HG02642 (cell line): ENCODE measurements around the gene ATXN1.
"Not testable (repeated sequence)": the region's sequence is repeated elsewhere in the genome, so short reads cannot be mapped to it uniquely, and the experiment has no call there.

Experiments used
- ATAC-seq: cut with Tn5 transposase; IDR thresholded peaks from one replicate; pipeline ENCODE4 v1.9.1; 2021; ENCODE audit warnings: mild to moderate bottlenecking; ENCODE audit not compliant: unreplicated experiment, poor library complexity

The ATXN1 gene

GRCh38 chr6:16282370-16282769, 478.9 kb downstream of the ATXN1 start:
- ATAC-seq: no peak

GRCh38 chr6:16279243-16279642, 482.0 kb downstream of the ATXN1 start:
- ATAC-seq: no peak

- ATAC-seq: no peak
Measured at GRCh38 chr6:16278750-16279149, 482.5 kb downstream of the ATXN1 start.

GRCh38 chr6:16278048-16278724, 483.1 kb downstream of the ATXN1 start:
- no peak for ATAC-seq

GRCh38 chr6:16277101-16277981, 483.9 kb downstream of the ATXN1 start:
- ATAC-seq: no peak

- ATAC-seq: no peak
Measured at GRCh38 chr6:16274885-16275589, 486.2 kb downstream of the ATXN1 start.

- no peak for ATAC-seq
Measured at GRCh38 chr6:16274483-16274882, 486.8 kb downstream of the ATXN1 start.

DNA sequence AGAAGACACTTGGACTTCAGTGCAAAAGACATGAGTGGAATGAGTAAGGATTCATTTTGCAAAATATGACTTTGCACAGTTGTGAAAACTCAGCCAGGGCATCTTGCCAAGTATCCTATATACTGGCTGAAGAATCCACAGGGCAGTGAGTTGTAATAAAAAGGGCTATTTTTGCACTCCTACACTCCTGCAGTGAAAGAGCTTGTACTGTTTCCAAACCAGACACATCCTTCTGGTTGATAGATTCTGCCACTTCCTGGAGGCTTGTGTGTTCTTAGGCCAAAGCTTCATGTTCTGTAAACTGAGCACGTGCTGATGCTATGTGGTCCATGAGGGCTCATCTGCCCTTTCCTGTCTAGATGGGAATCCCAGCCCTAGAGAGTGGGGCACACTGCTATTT, 488.0 kb downstream of the ATXN1 start:
- ATAC-seq: no peak

DNA sequence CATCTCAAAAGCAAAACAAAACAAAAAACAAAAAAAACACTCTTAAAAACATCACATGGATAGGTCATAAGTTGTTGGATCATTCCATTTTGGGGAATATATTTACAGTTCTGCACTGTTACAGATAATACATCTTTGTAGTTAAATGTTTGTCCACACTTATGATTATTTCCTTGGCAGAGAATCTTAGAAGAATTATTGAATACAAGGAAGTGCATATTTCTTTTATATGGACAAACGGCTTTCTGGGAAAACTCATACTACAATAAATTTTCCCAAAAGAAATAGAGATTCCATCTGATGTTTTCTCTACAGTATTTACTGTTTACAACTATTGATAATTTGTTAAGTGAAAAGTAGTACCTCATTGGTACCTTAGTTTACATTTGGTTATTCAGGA, 489.1 kb downstream of the ATXN1 start:
- ATAC-seq: no peak

DNA sequence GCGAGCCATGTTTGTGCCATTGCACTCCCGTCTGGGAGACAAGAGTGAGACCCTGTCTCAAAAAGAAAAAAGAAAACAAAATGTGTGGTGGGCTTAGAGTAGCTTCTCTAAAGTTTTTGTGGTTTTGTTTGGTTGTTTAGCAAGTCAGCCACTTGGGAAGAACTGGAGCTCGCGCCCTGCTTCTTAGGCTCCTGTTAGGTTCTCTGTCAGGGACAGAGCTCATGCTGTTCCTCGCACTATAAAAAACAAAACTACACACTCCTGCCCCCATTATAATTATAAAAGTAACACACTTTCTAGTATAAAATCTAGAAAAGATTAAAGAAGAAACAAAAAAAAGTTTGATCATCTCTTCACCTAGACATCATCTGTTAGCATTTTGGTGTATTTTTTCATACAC, 489.8 kb downstream of the ATXN1 start:
- no peak for ATAC-seq

- ATAC-seq: no peak
Measured at GRCh38 chr6:16270178-16270794, 491.0 kb downstream of the ATXN1 start.

DNA sequence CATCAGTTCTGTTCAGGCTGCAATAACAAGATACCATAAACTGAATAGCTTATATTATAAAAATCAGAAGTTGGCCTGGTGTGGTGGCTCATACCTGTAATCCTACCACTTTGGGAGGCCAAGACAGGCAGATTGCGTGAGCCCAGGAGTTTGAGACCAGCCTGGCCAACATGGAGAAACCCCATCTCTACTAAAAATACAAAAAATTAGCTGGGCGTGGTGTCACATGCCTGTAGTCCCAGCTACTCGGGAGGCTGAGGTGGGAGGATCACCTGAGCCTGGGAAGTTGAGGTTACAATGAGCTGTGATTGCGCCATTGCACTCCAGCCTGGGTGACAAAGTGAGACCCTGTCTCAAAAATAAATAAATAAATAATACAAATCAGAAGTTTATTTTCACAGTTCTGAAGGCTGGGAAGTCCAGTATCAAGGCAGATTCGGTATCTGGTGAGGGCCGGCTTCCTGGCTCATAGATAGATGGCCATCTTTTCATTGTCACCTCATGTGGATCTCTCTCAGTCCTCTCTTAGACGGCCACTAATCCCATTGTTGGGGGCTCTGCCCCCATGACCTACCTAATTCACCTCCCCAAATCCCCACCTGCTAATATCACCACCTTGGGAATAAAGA, 491.7 kb downstream of the ATXN1 start:
- ATAC-seq: not testable (repeated sequence)

- no peak for ATAC-seq
Measured at GRCh38 chr6:16267428-16268263, 493.6 kb downstream of the ATXN1 start.

GRCh38 chr6:16265351-16266341, 495.6 kb downstream of the ATXN1 start:
- no peak for ATAC-seq

DNA sequence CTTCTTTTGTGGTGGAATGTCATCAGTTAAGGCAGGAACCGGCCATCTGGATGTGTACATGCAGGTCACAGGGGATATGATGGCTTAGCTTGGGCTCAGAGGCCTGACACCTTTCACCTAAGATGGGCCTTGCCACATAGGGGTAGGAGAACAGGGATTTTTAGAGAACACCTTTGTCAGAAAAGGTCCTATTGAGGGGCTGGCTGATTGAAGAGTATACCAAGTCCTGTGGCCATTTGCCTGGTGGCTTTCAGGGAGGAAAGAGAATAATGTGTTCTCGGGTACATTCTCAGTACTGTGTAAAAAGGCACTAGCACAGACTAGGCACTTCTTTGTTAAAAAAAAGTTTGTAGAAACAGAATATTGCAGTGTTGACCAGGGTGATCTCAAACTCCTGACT, 496.5 kb downstream of the ATXN1 start:
- no peak for ATAC-seq

DNA sequence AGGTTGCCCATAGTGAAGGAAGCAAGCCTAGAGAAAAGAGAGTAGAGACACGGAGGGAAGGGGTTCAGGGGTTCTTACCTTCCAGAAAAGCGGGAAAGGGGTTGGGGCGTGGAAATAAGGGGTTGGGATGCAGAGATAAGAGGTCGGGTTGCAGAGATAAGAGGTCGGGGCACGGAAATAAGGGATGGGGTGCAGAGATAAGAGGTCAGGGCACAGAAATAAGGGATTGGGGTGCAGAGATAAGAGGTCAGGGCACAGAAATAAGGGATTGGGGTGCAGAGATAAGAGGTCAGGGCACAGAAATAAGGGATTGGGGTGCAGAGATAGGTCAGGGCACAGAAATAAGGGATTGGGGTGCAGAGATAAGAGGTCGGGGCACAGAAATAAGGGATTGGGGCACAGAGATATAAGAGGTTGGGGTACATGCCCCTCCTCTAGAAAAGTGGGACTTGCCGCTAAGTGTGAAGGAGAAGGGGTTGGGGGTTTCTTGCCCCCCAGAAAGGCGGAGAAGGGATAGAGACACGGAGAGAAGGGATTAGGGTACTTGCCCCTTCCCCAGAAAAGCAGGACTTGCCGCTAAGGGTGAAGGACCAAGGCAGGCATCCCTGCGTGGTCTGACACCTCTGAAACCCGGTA, 497.7 kb downstream of the ATXN1 start:
- ATAC-seq: not testable (repeated sequence)

GRCh38 chr6:16262773-16263172, 498.5 kb downstream of the ATXN1 start:
- not testable (repeated sequence) for ATAC-seq

GRCh38 chr6:16260602-16261001, 500.7 kb downstream of the ATXN1 start:
- not testable (repeated sequence) for ATAC-seq
